Gastrocnemius medialis (tissue), 4 donors: Measurements from ENCODE around the gene SLC11A2. TPM values are rescaled to one million over a fixed set of nuclear protein-coding genes. Genes with fewer than 3 reads are reported as not detected.

Experiments used
- ATAC-seq, 2 donors: fragments of 150-250 bp; one replicate each; pipeline ENCODE4 v1.9.1; 2016
- DNase-seq, 2 donors: peaks; one replicate each; pipeline ENCODE4 v3.0.0-alpha.2; 2019
- H3K27ac ChIP-seq, 4 donors: fragments of 200-600 bp; sonication (generic); 1 replicate in 1 of 4; 2 replicates in 3 of 4; pipeline ENCODE4 v1.5.1; 2016 to 2018; ENCODE audit warnings: mild to moderate bottlenecking in 2 of 4, moderate library complexity in 1 of 4
- H3K27me3 ChIP-seq, 3 donors: fragments of 200-600 bp; sonication (generic) in 2 of 3; 1 replicate in 1 of 3; 2 replicates in 2 of 3; pipeline versions ENCODE4 v1.5.1 to v1.6.0; 2016 to 2019; ENCODE audit warnings: mild to moderate bottlenecking in 1 of 3, moderate library complexity in 1 of 3
- H3K36me3 ChIP-seq, 2 donors: fragments of 200-600 bp; sonication (generic) in 1 of 2; one replicate each; pipeline ENCODE4 v1.5.1; 2017 to 2018
- H3K4me1 ChIP-seq, 2 donors: fragments of 200-600 bp; sonication (generic) in 1 of 2; one replicate each; pipeline ENCODE4 v1.5.1; 2016 to 2017; ENCODE audit warnings: mild to moderate bottlenecking in 2 of 2
- H3K4me3 ChIP-seq, 4 donors: fragments of 200-600 bp; sonication (generic) in 3 of 4; 1 replicate in 1 of 4; 2 replicates in 3 of 4; pipeline ENCODE4 v1.5.1; 2016 to 2019; ENCODE audit warnings: mild to moderate bottlenecking in 2 of 4
- H3K9me3 ChIP-seq, 3 donors: fragments of 200-600 bp; sonication (generic) in 2 of 3; 1 replicate in 1 of 3; 2 replicates in 2 of 3; pipeline ENCODE4 v1.5.1; 2016 to 2019
- POLR2A ChIP-seq, 2 donors: fragments of 450-650 bp; IDR thresholded peaks; one replicate each; pipeline ENCODE4 v1.6.1; 2017; ENCODE audit warnings: antibody characterized with exemption in 2 of 2, mild to moderate bottlenecking in 2 of 2, moderate library complexity in 2 of 2
- in situ Hi-C, 4 donors: fragments of 200-750 bp; cut with MboI; loops; one replicate each; pipeline versions ENCODE4 v1.15.0 to v1.8.0; 2017; ENCODE audit warnings: low sequenced_read_pairs in 4 of 4
- intact Hi-C: fragments of 100-400 bp; cut with DNase I; formaldehyde crosslinking; loops from one replicate; pipeline ENCODE4 v1.15.1; 2023; ENCODE audit warnings: low total_unique reads
- total RNA-seq, 4 donors: library from RNA; depleted of rRNA; stranded (reverse); fragments of >200 nt; gene quantifications; one replicate each; pipeline versions ENCODE4 v1.1.0 to v1.2.3, GENCODE V29; 2016
- TF ChIP-seq, protein P1 (sequence below), 5 experiments: fragments of 450-650 bp in 3 of 5; fragments of 200-600 bp in 2 of 5; sonication (generic) in 2 of 5; IDR thresholded peaks in 4 of 5; conservative IDR thresholded peaks in 1 of 5; 1 replicate in 4 of 5; 2 replicates in 1 of 5; pipeline ENCODE4 v1.5.1; 2016 to 2019; ENCODE audit warnings: antibody characterized with exemption in 5 of 5, mild to moderate bottlenecking in 3 of 5, moderate library complexity in 3 of 5

The SLC11A2 gene
- total RNA-seq, 4 donors from 2014 or later, result 24.0 to 65.4 (median 47.0) TPM

DNA sequence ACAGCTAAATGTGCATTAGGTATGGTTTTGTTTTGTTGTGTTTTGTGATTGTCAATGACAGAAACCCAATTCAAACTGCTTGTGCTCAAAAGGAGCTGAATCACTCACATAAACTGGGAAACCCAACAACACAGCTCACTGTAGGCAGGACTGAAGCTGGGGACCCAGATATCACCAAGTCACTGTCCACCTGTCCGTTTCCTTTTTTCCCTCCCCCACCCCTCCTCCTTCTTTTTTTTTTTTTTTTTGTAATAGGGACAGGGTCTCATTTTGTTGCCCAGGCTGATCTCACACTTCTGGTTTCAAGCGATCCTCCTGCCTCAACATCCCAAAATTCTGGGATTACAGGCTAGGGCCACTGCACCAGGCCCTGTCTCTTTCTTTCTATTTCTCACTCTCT lies 6.9 kb upstream of the SLC11A2 start:
- Histone ChIP-seq H3K4me3 (no peak overlapping the region), H3K27me3 (no peaks in the 10 kb centered on the region), H3K4me1 (no peaks in the 10 kb centered on the region), H3K27ac (no peak overlapping the region), H3K36me3 (no peaks in the 10 kb centered on the region), H3K9me3 (no peaks in the 10 kb centered on the region)
- TF ChIP-seq, protein P1, sequence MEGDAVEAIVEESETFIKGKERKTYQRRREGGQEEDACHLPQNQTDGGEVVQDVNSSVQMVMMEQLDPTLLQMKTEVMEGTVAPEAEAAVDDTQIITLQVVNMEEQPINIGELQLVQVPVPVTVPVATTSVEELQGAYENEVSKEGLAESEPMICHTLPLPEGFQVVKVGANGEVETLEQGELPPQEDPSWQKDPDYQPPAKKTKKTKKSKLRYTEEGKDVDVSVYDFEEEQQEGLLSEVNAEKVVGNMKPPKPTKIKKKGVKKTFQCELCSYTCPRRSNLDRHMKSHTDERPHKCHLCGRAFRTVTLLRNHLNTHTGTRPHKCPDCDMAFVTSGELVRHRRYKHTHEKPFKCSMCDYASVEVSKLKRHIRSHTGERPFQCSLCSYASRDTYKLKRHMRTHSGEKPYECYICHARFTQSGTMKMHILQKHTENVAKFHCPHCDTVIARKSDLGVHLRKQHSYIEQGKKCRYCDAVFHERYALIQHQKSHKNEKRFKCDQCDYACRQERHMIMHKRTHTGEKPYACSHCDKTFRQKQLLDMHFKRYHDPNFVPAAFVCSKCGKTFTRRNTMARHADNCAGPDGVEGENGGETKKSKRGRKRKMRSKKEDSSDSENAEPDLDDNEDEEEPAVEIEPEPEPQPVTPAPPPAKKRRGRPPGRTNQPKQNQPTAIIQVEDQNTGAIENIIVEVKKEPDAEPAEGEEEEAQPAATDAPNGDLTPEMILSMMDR (IDR thresholded peaks at IDR 0.05 in 4 of 5, conservative IDR thresholded peaks at IDR 0.05 in 1 of 5), result no peak
- no peak for TF ChIP-seq POLR2A (IDR thresholded peaks at IDR 0.05)
- intact Hi-C loops, result no loop called here
- ATAC-seq, result no peak
- DNase-seq, result no peak
- in situ Hi-C loops, result no loop called here

DNA sequence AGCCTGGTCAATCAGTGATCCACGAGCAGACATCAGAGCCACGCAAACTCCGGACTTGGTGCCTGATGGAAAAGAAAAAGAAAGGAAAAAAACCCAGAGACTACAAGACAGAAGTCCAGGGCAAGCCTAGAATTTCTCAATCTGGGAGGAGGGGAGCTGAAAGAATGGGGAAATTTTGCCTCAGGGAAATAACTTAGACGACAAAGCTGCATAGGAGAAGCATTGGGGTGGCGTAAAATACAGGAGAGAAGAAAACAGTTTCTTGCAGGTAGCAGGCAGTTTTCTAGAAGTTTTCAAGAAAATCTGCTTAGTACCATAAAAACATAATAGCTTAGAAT lies 2.6 kb upstream of the SLC11A2 start:
- in situ Hi-C loops, result loop anchor here in 1 of 4 donors (10.0 kb wide), 1 partner anchor 104 kb away; a partner anchor contains a TSS
- no peak overlapping the region for H3K27ac ChIP-seq
- H3K9me3 ChIP-seq, result no peaks in the 10 kb centered on the region
- ATAC-seq (no peak), DNase-seq (no peak)
- TF ChIP-seq, protein P1 (IDR thresholded peaks at IDR 0.05 in 4 of 5, conservative IDR thresholded peaks at IDR 0.05 in 1 of 5), result no peak
- TF ChIP-seq POLR2A (IDR thresholded peaks at IDR 0.05), result no peak
- intact Hi-C loops, result loop anchor here (1.0 kb wide), 1 partner anchor 203 kb away; no protein-coding TSS in a partner anchor
- no peaks in the 10 kb centered on the region for H3K36me3 ChIP-seq
- H3K4me1 ChIP-seq, result peaks cover 10 to 11% of the 10 kb centered on the region in 2 donors
- no peaks in the 10 kb centered on the region for H3K27me3 ChIP-seq
- no peak overlapping the region for H3K4me3 ChIP-seq

DNA sequence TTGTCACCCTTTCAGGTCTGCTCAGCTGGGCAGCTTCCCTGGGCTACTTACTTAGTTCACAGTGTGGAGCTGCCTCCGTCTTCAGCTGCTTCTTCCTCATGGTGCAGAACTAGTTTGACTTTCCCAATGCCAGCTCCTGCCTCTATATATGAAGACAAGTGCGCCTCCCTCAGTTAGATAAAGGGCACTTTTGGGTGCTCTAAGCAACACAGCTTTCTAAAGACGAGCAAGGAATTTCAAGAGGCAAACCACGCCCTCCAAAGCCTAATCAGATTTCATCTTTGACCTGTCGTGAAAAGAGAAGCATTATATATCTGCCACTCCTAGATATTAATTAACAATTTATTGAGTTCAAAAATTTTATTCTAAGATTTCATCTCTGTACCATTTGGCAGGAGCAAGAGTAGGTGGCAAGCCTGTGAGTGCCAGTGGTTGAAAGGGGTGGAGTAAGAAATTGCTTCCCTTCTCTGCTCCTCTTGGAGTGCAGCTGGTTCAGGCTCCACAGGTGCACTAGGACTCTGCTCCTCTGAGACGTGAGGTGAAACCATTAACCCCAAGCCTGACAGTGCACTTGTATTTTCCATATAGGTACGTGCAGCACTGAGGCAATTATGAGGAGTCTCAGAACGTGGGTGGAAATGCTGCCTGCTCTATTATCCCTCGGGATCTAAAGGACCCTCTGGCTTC lies 2.1 kb upstream of the SLC11A2 start:
- Histone ChIP-seq H3K36me3 (no peaks in the 10 kb centered on the region), H3K9me3 (no peaks in the 10 kb centered on the region), H3K27ac (no peak overlapping the region), H3K4me1 (peaks cover 15 to 16% of the 10 kb centered on the region in 2 donors), H3K4me3 (no peak overlapping the region), H3K27me3 (no peaks in the 10 kb centered on the region)
- peak in 1 of 2 donors; percentile 43 for DNase-seq
- ATAC-seq, result no peak
- intact Hi-C loops, result loop anchor here (1.0 kb wide), 1 partner anchor 203 kb away; no protein-coding TSS in a partner anchor
- in situ Hi-C loops, result loop anchor here in 1 of 4 donors (10.0 kb wide), 1 partner anchor 103 kb away; a partner anchor contains a TSS
- TF ChIP-seq, protein P1 (IDR thresholded peaks at IDR 0.05 in 4 of 5, conservative IDR thresholded peaks at IDR 0.05 in 1 of 5), result peak in 2 of 5 experiments; percentile 7 to 22
- no peak for TF ChIP-seq POLR2A (IDR thresholded peaks at IDR 0.05)

DNA sequence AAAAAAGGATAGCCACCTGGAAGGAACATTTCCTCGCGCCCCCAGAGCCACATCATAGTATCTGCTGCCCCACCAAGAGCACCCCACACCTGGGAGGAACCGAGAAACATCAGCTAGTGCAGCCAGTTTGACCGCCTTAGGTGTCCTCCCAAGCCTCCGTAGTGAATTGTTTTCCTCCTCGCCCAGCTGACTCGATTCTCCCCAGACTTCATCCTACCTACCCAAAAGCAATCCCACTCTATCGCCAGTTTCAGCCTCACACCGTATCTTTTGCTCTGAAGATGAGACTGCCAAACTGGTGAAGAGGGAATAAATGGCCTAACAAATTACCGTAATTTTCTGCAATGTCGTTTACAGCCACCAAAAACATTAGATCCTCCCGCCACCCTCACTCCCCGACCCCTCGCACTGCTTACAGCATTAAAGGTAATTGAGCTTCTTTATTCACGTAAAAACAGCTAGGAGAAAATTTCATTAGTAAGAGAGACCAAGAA lies 1.2 kb upstream of the SLC11A2 start:
- Histone ChIP-seq H3K9me3 (no peaks in the 10 kb centered on the region), H3K4me1 (peaks cover 17 to 24% of the 10 kb centered on the region in 2 donors), H3K36me3 (no peaks in the 10 kb centered on the region), H3K4me3 (no peak overlapping the region), H3K27ac (no peak overlapping the region), H3K27me3 (no peaks in the 10 kb centered on the region)
- no peak for DNase-seq
- intact Hi-C loops (loop anchor here (2.0 kb wide), 3 partner anchors 21 to 263 kb away; partner anchors contain the start of genes ATF1 and LETMD1), in situ Hi-C loops (loop anchor here in 1 of 4 donors (10.0 kb wide), 1 partner anchor 103 kb away; a partner anchor contains a TSS)
- no peak for ATAC-seq
- TF ChIP-seq, protein P1 (IDR thresholded peaks at IDR 0.05 in 4 of 5, conservative IDR thresholded peaks at IDR 0.05 in 1 of 5), result no peak
- TF ChIP-seq POLR2A (IDR thresholded peaks at IDR 0.05), result no peak
